K562 (cell line): ENCODE data around the gene PSG1. TPM values are rescaled to one million over a fixed set of nuclear protein-coding genes. Genes with fewer than 3 reads are reported as not detected.
"Not testable (repeated sequence)": the region's sequence is repeated elsewhere in the genome, so short reads cannot be mapped to it uniquely, and the experiment has no call there.

Source experiments
- ATAC-seq: fragments of 200-7000 bp; cut with Tn5 transposase; 3 replicates; pipeline ENCODE4 v1.9.1; 2020; ENCODE audit warnings: moderate library complexity
- BruUV-seq: library from RNA; stranded (reverse); fragments of 400-500 nt; replicated peaks from 2 replicates; lab custom pipeline; 2021; lab: Mats Ljungman, UMichigan
- CTCF ChIA-PET: fragments of 300-600 bp; formaldehyde crosslinking; extraction: SDS; loops from one replicate; lab custom pipeline; 2021; ENCODE audit warnings: low intra/inter-chr PET ratio; lab: Yijun Ruan, JAX
- POLR2A ChIA-PET: fragments of 300-600, 350-650 bp; sonication (Branson Sonifier 250); formaldehyde crosslinking; extraction: SDS; loops from one replicate; lab custom pipeline; 2021; ENCODE audit warnings: antibody characterized with exemption, inconsistent platforms; lab: Yijun Ruan, JAX
- DNase-seq, 4 experiments: peaks; one replicate each; pipeline versions ENCODE4 v3.0.0 to v3.0.0-alpha.2; 2011 to 2018; ENCODE audit warnings: low spot score in 3 of 4, mixed read lengths in 3 of 4; ENCODE audit errors: extremely low read depth in 1 of 4
- FAIRE-seq: peaks from 2 replicates; lab custom pipeline; 2011; peaks lifted over from hg19 to GRCh38; lab: Jason Lieb, UNC
- H2AFZ ChIP-seq: 2 replicates; pipeline ENCODE4 v1.6.0; 2011; ENCODE audit warnings: low read depth, low read length, control low read depth, inconsistent platforms
- H3K27ac ChIP-seq: fragments of 200-600 bp; 3 replicates; pipeline ENCODE4 v1.8.0; 2011; ENCODE audit warnings: low read depth, mild to moderate bottlenecking, control low read depth, inconsistent platforms, low read length, moderate library complexity, mixed read lengths; ENCODE audit errors: extremely low read depth
- H3K27me3 ChIP-seq, 2 experiments: fragments of 300-600 bp in 1 of 2; 2 replicates in 1 of 2; 3 replicates in 1 of 2; pipeline versions ENCODE4 v1.6.0 to v1.8.0; 2011; ENCODE audit warnings: inconsistent platforms in 2 of 2, low read length in 2 of 2, mild to moderate bottlenecking in 1 of 2, mixed read lengths in 1 of 2, moderate library complexity in 1 of 2; ENCODE audit not compliant: control insufficient read depth in 2 of 2, insufficient read depth in 2 of 2
- H3K36me3 ChIP-seq: fragments of 300-600 bp; 3 replicates; pipeline ENCODE4 v1.8.0; 2011; ENCODE audit warnings: mild to moderate bottlenecking, low read length, inconsistent platforms; ENCODE audit not compliant: control insufficient read depth, insufficient read depth
- H3K4me1 ChIP-seq, 2 experiments: fragments of 200-600 bp in 1 of 2; replicated peaks in 1 of 2; 2 replicates in 1 of 2; 3 replicates in 1 of 2; pipeline versions ENCODE4 v1.5.1 to v1.8.0; 2011; ENCODE audit warnings: inconsistent platforms in 2 of 2, low read length in 2 of 2, mild to moderate bottlenecking in 1 of 2, mixed read lengths in 1 of 2, moderate library complexity in 1 of 2; ENCODE audit not compliant: control insufficient read depth in 2 of 2, insufficient read depth in 2 of 2
- H3K4me2 ChIP-seq: 2 replicates; pipeline ENCODE4 v1.6.1; 2011; ENCODE audit warnings: low read length, control low read depth, inconsistent platforms, mixed read lengths; ENCODE audit not compliant: insufficient read depth
- H3K4me3 ChIP-seq: fragments of 200-600 bp; sonication (generic), shearing (Covaris generic); 2 replicates; pipeline ENCODE4 v1.5.1; 2016; ENCODE audit warnings: control low read depth, inconsistent platforms
- H3K79me2 ChIP-seq: fragments of 200-600 bp; 3 replicates; pipeline ENCODE4 v1.8.0; 2011; ENCODE audit warnings: low read length, inconsistent platforms; ENCODE audit not compliant: control insufficient read depth, insufficient read depth
- H3K9ac ChIP-seq, 2 experiments: 2 replicates each; pipeline versions ENCODE4 v1.6.0 to v1.6.1; 2011; ENCODE audit warnings: low read depth in 2 of 2, low read length in 2 of 2, control low read depth in 1 of 2, inconsistent platforms in 1 of 2, mild to moderate bottlenecking in 1 of 2, mixed read lengths in 1 of 2; ENCODE audit not compliant: insufficient read depth in 1 of 2
- H3K9me1 ChIP-seq: one replicate; pipeline ENCODE4 v1.6.0; 2011; ENCODE audit warnings: inconsistent platforms, mild to moderate bottlenecking, low read length, moderate library complexity; ENCODE audit not compliant: control insufficient read depth, insufficient read depth
- H3K9me3 ChIP-seq: replicated peaks from 2 replicates; pipeline ENCODE4 v1.5.1; 2011; ENCODE audit warnings: low read depth, low read length, inconsistent platforms; ENCODE audit not compliant: control insufficient read depth, insufficient read depth
- H4K20me1 ChIP-seq: replicated peaks from 2 replicates; pipeline ENCODE4 v1.6.1; 2011; ENCODE audit warnings: low read length, inconsistent platforms, mixed read lengths; ENCODE audit not compliant: control insufficient read depth, insufficient read depth
- BCLAF1 ChIP-seq, 2 experiments: fragments of 450-650 bp in 1 of 2; IDR thresholded peaks; 2 replicates each; pipeline ENCODE4 v1.6.1; 2011 to 2017; ENCODE audit warnings: low read depth in 2 of 2, antibody characterized with exemption in 1 of 2, borderline replicate concordance in 1 of 2, low read length in 1 of 2, mild to moderate bottlenecking in 1 of 2, mixed read lengths in 1 of 2; ENCODE audit not compliant: control insufficient read depth in 1 of 2
- E2F3 ChIP-seq: fragments of 250-450 bp; sonication (Bioruptor Pico); IDR thresholded peaks from 2 replicates; pipeline ENCODE4 v1.4.0; 2020; ENCODE audit warnings: mild to moderate bottlenecking
- PTRF ChIP-seq: fragments of 450-650 bp; IDR thresholded peaks from 2 replicates; pipeline ENCODE4 v1.6.1; 2016; ENCODE audit warnings: mild to moderate bottlenecking, missing genetic modification characterization, missing compliant biosample characterization
- SNRNP70 ChIP-seq: fragments of 200-400 bp; formaldehyde crosslinking; optimal IDR thresholded peaks from 2 replicates; pipeline ENCODE3; 2017; ENCODE audit warnings: low read depth, low read length
- ZHX1 ChIP-seq: fragments of 150-350 bp; conservative IDR thresholded peaks from 2 replicates; pipeline ENCODE4 v1.6.1; 2014; ENCODE audit warnings: low read length
- WGBS: fragments of 100-300 bp; shearing (Covaris generic); methylation state at CpG from one replicate; pipeline ENCODE4 v1.1.6; 2016; ENCODE audit warnings: low coverage, mixed read lengths; ENCODE audit not compliant: insufficient coverage; ENCODE audit errors: missing lambda C conversion rate; 5-methylcytosine and 5-hydroxymethylcytosine counted together
- in situ Hi-C: fragments of 300-500 bp; cut with MboI; formaldehyde crosslinking; loops from 4 replicates; pipeline ENCODE4 v1.15.0; 2018; ENCODE audit warnings: inconsistent platforms, mixed read lengths
- intact Hi-C: fragments of 100-400 bp; cut with micrococcal nuclease; formaldehyde crosslinking; loops from 2 replicates; pipeline ENCODE4 v1.14.2; 2022
- polyA plus RNA-seq, 8 experiments: library from polyadenylated mRNA; depleted of rRNA in 4 of 8; stranded (reverse) in 5 of 8; unstranded in 3 of 8; fragments of >200 nt; fragmentation: Nextera tagmentation in 2 of 8; fragmentation: Illumina TruSeq in 1 of 8; extraction: Ambion mirVana in 2 of 8; extraction: Trizol in 1 of 8; gene quantifications; 2 replicates each; pipeline versions ENCODE4 v1.2.1 to v1.2.3, GENCODE V29; 2011 to 2014; ENCODE audit warnings: inconsistent platforms in 1 of 8, missing spikeins in 1 of 8
- total RNA-seq, 7 experiments: library from RNA; depleted of rRNA in 6 of 7; stranded (reverse); fragments of >200 nt in 6 of 7; fragmentation: Illumina TruSeq in 2 of 7; extraction: Trizol in 2 of 7; gene quantifications; 2 replicates each; pipeline versions ENCODE4 v1.2.1 to v1.2.3, GENCODE V29; 2011 to 2021; ENCODE audit warnings: low replicate concordance in 1 of 7

The PSG1 gene
- total and polyA plus RNA-seq, 9 of the 15 experiments (the other 6 are each of a cell fraction or from before 2014, with no cell fraction given), result not detected

GRCh38 chr19:42832023-42832680, 47.4 kb downstream of the PSG1 start:
- not testable (repeated sequence) for FAIRE-seq, ATAC-seq

GRCh38 chr19:42831221-42832019, 48.1 kb downstream of the PSG1 start:
- H3K36me3 ChIP-seq, result no peaks in the 10 kb centered on the region
- ChIA-PET POLR2A (no interaction called here), CTCF (no interaction called here)
- H3K9me1 ChIP-seq, result no peaks in the 10 kb centered on the region
- no peak overlapping the region for H3K4me3 ChIP-seq
- no TSS peak for BruUV-seq
- no peaks in the 10 kb centered on the region for H4K20me1 ChIP-seq
- no peak for ATAC-seq
- DNase-seq, result no peak
- no peaks in the 10 kb centered on the region for H3K79me2 ChIP-seq
- intact Hi-C loops, result no loop called here
- 0% methylated on average over 1 of the region's 1 CpG for WGBS
- no peak overlapping the region for H3K4me2 ChIP-seq
- no peaks in the 10 kb centered on the region for H3K4me1 ChIP-seq
- no peak overlapping the region for H2AFZ ChIP-seq
- no peak overlapping the region for H3K27ac ChIP-seq
- in situ Hi-C loops, result no loop called here
- H3K9me3 ChIP-seq, result no peaks in the 10 kb centered on the region
- FAIRE-seq, result no peak
- H3K9ac ChIP-seq, result no peak overlapping the region
- no peaks in the 10 kb centered on the region for H3K27me3 ChIP-seq
- TF ChIP-seq PTRF (no peak), E2F3 (CRISPR knock-in tag) (no peak), SNRNP70 (no peak), BCLAF1 (IDR thresholded peaks at IDR 0.05; ENCODE audit: borderline replicate concordance in 1 of 2, control insufficient read depth in 1 of 2, low read depth in 2 of 2, low read length in 1 of 2) (no peak), ZHX1 (no peak)

More at GRCh38 chr19:42832023-42832680, 47.4 kb downstream of the PSG1 start:
- DNase-seq, H3K9me1 ChIP-seq, CTCF ChIA-PET, BruUV-seq, H3K9ac ChIP-seq, H3K27me3 ChIP-seq, in situ Hi-C loops, H3K36me3 ChIP-seq, H3K27ac ChIP-seq, POLR2A ChIA-PET, H3K4me3 ChIP-seq, H3K9me3 ChIP-seq, H2AFZ ChIP-seq, H3K4me1 ChIP-seq, H3K4me2 ChIP-seq, intact Hi-C loops, H4K20me1 ChIP-seq, H3K79me2 ChIP-seq: not testable (repeated sequence)
- 0% methylated on average over 3 of the region's 3 CpGs for WGBS
